Calu3 (cell line): Measurements from ENCODE around the gene CCDC158. TPM values are rescaled to one million over a fixed set of nuclear protein-coding genes. Genes with fewer than 3 reads are reported as not detected.

Experiments
- BruUV-seq: library from RNA; stranded (reverse); fragments of 400-500 nt; replicated peaks from 2 replicates; lab custom pipeline; 2021; lab: Mats Ljungman, UMichigan
- CTCF ChIA-PET: fragments of 300-600 bp; sonication (Branson Sonifier 250); formaldehyde crosslinking; loops from one replicate; lab custom pipeline; 2022; ENCODE audit warnings: antibody characterized with exemption; lab: Charles Lee
- DNase-seq: peaks from one replicate; pipeline ENCODE4 v3.0.0; 2022
- H3K27ac Mint-ChIP-seq: one replicate; pipeline ENCODE4 v1.8.0; 2022; ENCODE audit warnings: mixed read lengths; ENCODE audit not compliant: unreplicated experiment
- H3K27me3 Mint-ChIP-seq: one replicate; pipeline ENCODE4 v1.8.0; 2022; ENCODE audit warnings: mixed read lengths; ENCODE audit not compliant: unreplicated experiment
- H3K36me3 Mint-ChIP-seq: one replicate; pipeline ENCODE4 v1.8.0; 2022; ENCODE audit warnings: mild to moderate bottlenecking, moderate library complexity, mixed read lengths; ENCODE audit not compliant: insufficient read depth, unreplicated experiment
- H3K4me1 Mint-ChIP-seq: one replicate; pipeline ENCODE4 v1.8.0; 2022; ENCODE audit warnings: mild to moderate bottlenecking, low read depth, mixed read lengths; ENCODE audit not compliant: unreplicated experiment
- H3K4me3 Mint-ChIP-seq: one replicate; pipeline ENCODE4 v1.8.0; 2022; ENCODE audit warnings: mild to moderate bottlenecking, low read depth, moderate library complexity, mixed read lengths; ENCODE audit not compliant: unreplicated experiment
- H3K9me3 Mint-ChIP-seq: one replicate; pipeline ENCODE4 v1.8.0; 2022; ENCODE audit warnings: low read depth, mixed read lengths; ENCODE audit not compliant: unreplicated experiment
- intact Hi-C: fragments of 100-400 bp; cut with micrococcal nuclease; formaldehyde crosslinking; loops from one replicate; pipeline ENCODE4 v1.10.0; 2022; ENCODE audit not compliant: unreplicated experiment
- total RNA-seq: library from RNA; stranded (reverse); gene quantifications from 2 replicates; pipeline ENCODE4 v1.2.3, GENCODE V29; 2022
- TF ChIP-seq, protein P1 (sequence below): fragments of 200-600 bp; IDR thresholded peaks from one replicate; pipeline ENCODE4 v1.8.0; 2022; ENCODE audit warnings: antibody characterized with exemption; ENCODE audit not compliant: unreplicated experiment

CCDC158 gene
- total RNA-seq, 1 experiment from 2014 or later = not detected

DNA sequence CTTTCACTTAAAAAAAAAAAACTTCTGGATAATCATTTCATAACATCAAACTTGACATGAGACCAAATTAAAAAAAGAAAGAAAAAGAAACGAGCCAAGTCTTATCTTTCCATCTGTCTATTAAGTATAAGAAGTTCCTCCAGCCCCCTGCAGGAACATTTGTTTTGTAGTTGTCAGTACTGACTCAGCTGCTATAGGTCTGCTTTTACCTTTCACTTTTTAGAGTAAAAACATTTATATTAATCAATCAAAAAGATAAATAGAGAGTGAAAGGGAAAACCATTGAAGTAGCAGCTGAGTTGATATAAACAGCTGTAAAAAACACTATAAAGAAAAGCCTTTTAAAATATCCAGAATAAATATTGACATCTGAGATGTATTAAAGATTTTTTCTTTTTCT lies 46.1 kb downstream of the CCDC158 start:
- Mint-ChIP-seq H3K4me1 (peaks cover 12% of the 10 kb centered on the region), H3K36me3 (no peaks in the 10 kb centered on the region), H3K9me3 (no peaks in the 10 kb centered on the region), H3K27me3 (no peaks in the 10 kb centered on the region), H3K4me3 (no peak overlapping the region), H3K27ac (no peak overlapping the region)
- CTCF ChIA-PET = interaction anchor here (0.7 kb wide), 1 partner anchor 168 kb away, joined by 3 read pairs; no protein-coding TSS in a partner anchor
- no peak for DNase-seq
- intact Hi-C loops = loop anchor here (2.0 to 5.0 kb wide), 2 partner anchors 68 to 122 kb away; partner anchors contain the start of genes FAM47E and STBD1
- TF ChIP-seq, protein P1, sequence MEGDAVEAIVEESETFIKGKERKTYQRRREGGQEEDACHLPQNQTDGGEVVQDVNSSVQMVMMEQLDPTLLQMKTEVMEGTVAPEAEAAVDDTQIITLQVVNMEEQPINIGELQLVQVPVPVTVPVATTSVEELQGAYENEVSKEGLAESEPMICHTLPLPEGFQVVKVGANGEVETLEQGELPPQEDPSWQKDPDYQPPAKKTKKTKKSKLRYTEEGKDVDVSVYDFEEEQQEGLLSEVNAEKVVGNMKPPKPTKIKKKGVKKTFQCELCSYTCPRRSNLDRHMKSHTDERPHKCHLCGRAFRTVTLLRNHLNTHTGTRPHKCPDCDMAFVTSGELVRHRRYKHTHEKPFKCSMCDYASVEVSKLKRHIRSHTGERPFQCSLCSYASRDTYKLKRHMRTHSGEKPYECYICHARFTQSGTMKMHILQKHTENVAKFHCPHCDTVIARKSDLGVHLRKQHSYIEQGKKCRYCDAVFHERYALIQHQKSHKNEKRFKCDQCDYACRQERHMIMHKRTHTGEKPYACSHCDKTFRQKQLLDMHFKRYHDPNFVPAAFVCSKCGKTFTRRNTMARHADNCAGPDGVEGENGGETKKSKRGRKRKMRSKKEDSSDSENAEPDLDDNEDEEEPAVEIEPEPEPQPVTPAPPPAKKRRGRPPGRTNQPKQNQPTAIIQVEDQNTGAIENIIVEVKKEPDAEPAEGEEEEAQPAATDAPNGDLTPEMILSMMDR = no peak
- no TSS peak for BruUV-seq

DNA sequence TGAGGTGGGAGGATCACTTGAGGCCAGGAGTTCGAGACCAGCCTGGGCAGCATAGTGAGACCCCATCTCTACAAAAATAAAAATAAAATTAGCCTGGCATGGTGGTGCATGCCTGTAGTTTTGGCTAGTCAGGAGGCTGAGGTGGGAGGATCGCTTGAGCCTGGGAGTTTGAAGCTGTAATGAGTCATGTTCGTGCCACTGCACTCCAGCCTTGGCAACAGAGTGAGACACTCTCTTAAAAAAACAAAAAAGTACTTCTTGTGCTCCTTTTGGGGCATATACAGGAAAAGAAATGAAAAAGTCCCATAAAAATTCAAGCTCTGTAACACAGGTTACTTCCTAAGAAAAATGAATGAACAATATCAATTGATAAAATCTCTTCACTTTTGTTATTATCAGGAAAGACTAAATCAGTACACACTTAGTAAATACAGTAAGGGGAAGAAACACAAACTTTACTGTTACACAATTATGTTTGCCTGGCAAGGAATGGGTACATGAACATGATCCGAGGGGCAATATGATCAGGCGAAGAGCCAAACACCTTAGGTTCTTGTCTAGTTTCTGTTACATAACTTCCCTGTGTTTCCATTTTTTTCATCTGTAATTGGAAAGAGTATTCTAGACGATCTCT lies 46.9 kb downstream of the CCDC158 start:
- Mint-ChIP-seq H3K4me1 (peaks cover 12% of the 10 kb centered on the region), H3K4me3 (no peak overlapping the region), H3K9me3 (no peaks in the 10 kb centered on the region), H3K36me3 (no peaks in the 10 kb centered on the region), H3K27me3 (no peaks in the 10 kb centered on the region), H3K27ac (no peak overlapping the region)
- TF ChIP-seq, protein P1 = no peak
- CTCF ChIA-PET = interaction anchor here (0.7 kb wide), 1 partner anchor 167 kb away, joined by 3 read pairs; no protein-coding TSS in a partner anchor
- intact Hi-C loops = loop anchor here (2.0 kb wide), 1 partner anchor 67 kb away; the partner anchor contains the start of gene STBD1
- no peak for DNase-seq
- BruUV-seq = no TSS peak

DNA sequence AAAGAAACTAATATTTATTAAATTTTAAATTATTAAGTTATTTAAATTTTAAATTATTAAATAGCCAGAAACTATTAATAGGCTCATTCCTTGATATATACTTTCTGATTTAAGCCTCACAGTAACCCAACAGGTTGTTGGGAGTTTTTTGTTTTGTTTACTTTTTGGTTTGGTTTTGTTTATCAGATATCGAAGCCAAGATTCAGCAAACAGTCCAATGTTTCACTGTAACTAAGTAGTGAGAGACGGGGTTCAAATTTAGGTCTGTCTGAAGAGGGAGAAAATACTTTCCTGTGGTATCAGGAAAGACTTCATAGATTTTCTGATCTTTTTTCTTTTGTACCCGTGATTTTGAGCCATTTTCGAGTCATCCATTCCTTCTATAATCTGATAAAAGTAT lies 54.2 kb downstream of the CCDC158 start:
- no peak for DNase-seq
- Mint-ChIP-seq H3K9me3 (no peaks in the 10 kb centered on the region), H3K36me3 (no peaks in the 10 kb centered on the region), H3K27ac (no peak overlapping the region), H3K27me3 (no peaks in the 10 kb centered on the region), H3K4me1 (no peaks in the 10 kb centered on the region), H3K4me3 (no peak overlapping the region)
- TF ChIP-seq, protein P1 = no peak
- no TSS peak for BruUV-seq
- CTCF ChIA-PET = no interaction called here
- intact Hi-C loops = no loop called here

DNA sequence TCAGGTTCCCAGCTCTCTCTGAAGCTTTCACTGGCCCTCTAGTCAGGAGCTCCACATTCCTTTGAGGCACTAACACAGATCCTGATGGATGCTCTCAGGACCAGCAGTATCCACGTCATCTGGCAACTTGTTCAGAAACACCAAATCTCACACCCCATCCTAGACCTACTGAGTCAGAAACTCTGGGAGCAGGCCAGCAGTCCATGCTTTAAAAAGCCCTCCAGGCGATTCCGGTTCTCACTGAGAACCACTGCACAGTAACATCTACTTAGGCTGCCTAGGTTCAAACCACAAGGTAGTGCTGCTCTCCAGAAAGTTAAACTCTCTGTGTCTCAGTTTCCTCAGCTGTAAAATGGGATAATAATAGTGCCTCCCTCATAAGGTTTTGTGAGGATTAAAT lies 55.3 kb downstream of the CCDC158 start:
- no peak overlapping the region for H3K27ac Mint-ChIP-seq
- no peaks in the 10 kb centered on the region for H3K36me3 Mint-ChIP-seq
- no TSS peak for BruUV-seq
- H3K4me3 Mint-ChIP-seq = no peak overlapping the region
- CTCF ChIA-PET = no interaction called here
- H3K27me3 Mint-ChIP-seq = no peaks in the 10 kb centered on the region
- H3K9me3 Mint-ChIP-seq = peaks cover 3% of the 10 kb centered on the region
- no peak for DNase-seq
- no peaks in the 10 kb centered on the region for H3K4me1 Mint-ChIP-seq
- intact Hi-C loops = no loop called here
- TF ChIP-seq, protein P1 = no peak
